GM18858 (cell line): ENCODE results near the gene PER3.

Experiments
- ATAC-seq: cut with Tn5 transposase; IDR thresholded peaks from one replicate; pipeline ENCODE4 v1.9.1; 2021; ENCODE audit not compliant: unreplicated experiment

Gene PER3

DNA sequence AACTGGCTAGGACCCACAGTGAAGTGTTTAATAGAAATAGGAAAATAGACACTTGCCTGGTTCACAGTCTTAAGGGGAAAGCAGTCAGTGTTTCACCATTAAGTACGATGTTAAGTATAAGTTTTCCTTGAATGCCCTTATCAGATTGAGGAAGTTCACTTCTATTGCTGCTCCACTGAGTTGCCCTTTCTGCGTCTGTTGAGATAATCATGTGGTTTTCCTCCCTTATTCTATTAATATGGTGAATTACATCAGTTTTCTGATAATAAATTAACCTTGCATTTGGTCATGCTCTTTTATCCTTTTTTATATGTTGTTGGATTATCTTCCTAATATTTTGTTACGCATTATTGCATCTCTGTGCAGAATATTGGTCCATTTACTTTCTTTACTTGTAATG, 47.4 kb downstream of the PER3 start:
- ATAC-seq = no peak

DNA sequence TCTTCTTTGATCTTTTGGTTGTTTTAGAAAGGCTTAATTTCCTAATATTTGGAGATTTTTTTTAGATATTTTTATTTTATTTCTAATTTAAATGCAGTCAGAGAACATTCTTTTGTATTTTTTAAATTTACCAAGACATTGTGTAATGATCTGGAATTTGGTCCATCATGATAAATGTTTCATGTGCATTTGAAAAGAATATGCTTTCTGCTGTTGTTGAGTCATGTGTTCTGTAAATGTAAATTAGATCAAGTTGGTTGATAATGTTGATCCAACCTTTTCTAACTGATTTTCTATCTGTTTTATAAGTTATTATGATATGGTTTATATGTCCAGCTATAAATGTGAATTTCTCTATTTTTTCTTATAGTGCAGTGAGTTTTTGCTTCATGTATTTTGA, 48.9 kb downstream of the PER3 start:
- no peak for ATAC-seq

DNA sequence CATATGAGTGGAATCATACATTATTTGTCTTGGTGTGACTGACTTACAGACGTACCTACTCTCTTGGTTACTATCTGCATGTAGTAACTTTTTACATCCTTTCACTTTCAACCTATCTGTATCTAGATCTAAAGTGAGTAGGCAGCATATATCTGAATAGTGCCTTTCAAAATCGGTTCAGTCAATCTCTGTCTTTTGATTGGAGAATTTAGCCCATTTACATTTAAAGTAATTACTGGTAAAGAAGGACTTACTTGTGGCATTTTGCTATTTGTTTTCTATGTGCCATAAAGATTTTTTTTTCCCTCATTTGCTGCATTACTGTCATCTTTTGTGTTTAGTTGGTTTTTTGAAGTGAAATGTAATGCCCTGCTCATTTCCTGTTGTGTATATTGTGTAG, 54.6 kb downstream of the PER3 start:
- no peak for ATAC-seq

DNA sequence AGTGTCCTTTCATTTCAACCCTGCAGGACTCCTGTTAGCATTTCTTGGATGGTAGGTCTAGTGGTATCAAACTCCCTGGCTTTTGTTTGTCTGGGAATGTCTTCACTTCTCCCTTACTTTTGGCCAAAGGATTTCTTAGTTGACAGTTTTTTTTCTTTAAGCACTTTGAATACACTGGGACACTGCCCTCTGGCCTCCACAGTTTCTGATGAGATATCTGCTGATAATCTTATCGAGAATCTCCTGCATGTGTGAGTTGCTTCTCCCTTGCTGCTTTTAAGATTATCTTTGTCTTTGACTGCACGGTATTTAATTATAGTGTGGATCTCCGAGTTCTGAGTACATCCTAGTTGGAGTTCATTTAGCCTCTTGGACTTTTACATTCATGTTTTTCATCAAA, 55.4 kb downstream of the PER3 start:
- no peak for ATAC-seq

DNA sequence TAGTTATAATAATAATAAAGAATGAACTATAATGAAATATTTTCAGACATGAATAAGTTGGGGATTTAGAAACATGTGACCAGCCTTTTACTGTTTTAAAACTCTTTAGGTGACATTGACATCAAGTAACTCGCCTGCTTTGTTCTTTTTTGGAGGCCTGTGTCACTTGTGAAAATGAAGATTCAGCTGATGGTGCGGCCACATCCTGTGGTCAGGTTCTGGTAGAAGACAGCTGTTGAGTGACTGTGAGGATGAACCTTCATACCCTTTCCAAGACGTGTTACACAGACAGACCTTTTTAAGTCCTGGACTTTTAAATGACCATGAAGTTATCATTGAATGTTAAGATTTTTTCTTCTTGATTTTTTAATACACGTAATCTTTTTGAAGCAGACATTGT, 58.4 kb downstream of the PER3 start:
- ATAC-seq = no peak

DNA sequence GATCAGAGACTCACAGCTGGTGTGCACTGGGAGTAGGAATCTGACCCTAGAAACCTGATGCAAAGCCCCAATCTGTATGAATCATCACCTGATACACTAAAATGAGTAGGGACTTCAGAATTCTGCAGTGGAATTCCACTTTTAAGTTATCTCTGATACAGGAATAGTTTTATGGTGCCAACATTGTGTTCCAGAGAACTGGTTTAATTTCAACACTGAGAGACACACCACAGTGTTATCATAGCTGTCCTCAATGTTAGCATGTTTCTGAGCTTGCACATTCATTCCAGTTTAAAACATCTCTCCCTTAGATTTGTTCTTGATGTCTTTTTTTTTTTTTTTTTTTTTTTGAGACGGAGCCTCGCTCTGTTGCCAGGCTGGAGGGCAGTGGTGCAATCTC, 61.7 kb downstream of the PER3 start:
- no peak for ATAC-seq

DNA sequence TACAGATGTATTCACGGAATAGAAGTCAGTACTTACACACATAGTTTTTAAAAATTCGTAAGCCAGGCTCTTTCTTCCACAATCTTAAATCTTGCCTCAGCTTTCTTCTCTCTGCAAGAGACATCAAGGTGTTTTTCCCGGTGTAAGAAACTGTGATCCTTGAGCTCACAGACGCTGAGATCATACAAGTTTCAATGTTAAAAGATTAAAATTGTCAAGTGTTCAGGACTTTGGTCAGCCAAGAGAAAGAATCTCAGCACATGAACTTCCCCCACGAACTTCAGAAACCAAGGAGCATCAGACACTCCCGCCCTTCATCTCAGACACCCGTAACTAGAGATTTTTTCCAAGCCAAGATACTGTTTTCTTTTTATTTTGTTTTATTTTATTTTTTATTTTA, 62.6 kb downstream of the PER3 start:
- ATAC-seq = no peak

DNA sequence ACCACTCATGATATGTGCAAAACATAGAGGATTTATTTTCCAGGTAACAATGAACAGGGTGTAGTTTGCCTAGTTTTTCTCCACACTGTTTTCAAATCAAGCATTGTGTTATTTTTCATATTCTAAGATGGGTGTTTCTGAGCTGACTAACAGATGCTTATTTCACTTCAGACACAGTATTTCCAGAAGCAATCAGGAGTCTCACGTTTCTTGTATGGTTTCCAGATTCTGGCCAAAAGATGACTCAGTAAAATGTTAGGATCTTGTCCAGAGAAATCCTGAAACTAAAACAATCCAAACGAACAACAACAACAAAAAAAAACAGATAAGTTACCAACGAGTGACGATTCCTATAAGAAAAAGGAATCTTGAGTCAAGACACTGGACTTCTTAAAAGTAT, 63.5 kb downstream of the PER3 start:
- no peak for ATAC-seq

DNA sequence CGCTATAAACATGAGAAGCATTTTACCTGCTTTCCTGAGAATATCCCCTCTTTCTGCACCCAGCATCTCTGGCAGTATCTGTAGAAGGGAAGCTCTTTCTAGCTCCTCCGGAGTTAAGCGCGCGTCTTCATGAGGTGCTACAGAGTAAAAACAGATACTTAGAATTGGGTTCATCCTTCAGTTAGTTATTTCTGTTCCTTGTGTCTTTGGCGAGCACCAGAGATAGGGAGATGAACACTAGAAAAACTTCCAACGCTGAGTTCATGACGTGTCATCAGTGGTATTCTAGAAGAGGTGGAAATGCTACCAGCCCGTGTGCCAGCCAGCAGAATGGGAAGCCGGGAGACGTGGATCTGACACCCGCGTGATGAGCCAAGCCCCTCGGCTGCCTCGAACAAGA, 66.7 kb downstream of the PER3 start:
- ATAC-seq = no peak

DNA sequence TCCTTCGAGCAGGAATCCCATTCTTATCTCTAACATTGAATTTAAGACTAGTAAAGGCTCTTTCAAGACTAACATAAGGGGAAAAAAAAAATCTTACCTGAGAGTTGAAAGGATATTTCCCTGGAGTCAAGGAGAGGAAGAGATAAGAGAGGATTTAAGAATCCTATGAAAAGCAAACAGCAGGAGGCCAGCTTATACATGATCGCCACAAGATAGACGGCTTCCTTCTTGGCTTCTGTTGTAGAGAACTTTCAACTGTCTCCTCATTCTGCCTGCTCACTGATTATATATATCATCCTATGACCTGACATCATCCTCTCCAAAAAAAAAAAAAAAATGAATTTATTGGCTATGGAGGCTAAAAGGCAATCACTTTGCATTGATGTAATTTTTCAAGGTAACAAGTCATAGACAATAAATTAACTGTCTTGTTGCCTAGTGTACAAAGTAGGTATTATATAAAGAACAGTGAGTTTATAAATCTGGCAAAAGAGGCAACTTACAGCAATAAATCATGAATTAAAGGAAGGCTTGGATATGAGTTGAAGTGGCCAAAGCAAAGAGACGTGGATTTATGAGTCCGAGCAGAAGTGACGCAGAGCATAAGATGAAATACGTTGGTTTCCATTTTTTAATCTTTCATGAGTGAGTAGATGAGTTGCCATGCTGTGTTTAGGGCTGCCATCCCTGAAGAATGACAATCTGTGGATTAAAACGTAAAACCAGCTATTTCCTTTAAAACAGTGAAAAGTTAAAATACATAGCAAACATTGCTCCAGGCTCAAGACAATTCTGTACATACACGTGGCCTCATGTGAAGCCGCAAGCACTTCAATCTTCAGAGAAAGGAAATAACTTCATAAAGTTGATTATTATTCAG, 69.0 kb downstream of the PER3 start, which contains the start of gene UTS2:
Gene UTS2, minus strand, starts transcription at position 262 of the 880 bp plus-strand sequence. Its CDS starts 62 bp downstream, at position 200.
- ATAC-seq = no peak

DNA sequence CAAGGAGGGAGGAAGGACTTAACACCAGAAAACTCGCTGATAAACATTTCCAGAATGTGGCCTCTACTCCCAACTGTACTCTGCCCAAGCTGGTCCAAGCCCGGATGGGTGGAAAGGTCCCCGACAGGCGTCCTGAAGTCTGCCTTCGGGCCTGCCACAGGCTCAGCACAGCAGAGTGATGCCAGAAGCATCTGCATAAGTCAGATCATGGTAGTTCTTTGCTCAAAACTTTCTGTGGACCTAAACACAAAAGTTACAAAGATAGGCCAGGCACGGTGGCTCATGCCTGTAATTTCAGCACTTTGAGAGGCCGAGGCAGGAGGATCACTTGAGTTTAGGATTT, 69.6 kb downstream of the PER3 start:
- ATAC-seq = no peak

DNA sequence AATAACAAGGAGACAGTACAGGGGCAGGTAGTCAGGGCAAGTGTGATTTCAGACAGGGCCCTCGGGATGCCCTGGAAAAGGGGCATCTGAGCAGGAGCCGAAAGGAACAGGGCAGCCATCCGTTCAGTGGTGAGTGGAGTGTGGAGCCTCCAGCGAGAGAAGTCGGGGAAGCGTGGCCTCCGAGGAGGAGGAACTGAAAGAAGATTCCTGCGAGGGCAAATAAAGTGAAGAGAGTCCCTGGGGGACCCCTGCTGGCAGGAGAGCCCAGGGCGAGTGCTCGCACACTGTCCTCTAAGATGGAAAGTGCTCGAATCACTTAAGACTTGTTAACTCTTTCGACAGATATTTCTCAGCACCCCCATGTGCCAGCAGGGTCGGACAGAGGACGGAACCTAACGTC, 72.3 kb downstream of the PER3 start:
- ATAC-seq = no peak

DNA sequence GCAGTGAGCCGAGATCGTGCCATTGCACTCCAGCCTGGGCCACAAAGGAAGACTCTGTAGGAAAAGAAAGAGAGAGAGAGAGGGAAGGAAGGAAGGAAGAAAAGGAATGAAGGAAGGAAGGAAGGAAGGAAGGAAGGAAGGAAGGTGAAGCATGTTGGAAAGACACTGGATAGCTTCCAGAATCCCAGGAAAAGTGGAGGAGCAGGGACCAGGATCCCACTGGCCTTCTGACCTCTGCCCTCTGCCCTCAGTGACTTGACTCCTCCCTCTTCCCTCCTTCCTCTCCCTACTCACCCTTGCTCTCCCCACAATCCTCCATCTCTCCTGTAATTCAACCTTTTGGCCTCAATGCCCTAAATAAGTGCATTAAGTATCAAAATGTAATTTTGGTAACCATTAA, 72.9 kb downstream of the PER3 start:
- ATAC-seq = no peak

DNA sequence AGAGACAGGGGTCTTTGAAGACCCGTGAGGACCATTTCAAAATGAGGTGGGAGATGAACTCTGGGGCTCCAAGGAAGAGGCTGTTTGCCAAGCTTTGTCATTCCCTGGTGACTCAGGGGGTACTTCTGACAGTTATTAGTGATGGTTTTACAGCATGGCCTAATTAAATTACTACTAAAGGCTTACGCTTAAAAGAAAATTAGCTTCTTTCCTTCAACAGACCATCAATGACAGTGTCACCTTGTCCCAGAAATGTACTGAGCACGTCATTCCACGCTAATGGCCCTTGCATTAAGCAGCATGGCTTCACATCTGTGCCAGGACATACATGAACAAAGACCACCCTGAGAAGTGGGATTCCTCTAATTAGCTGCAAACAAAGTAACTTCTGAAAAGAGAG, 73.9 kb downstream of the PER3 start:
- no peak for ATAC-seq

DNA sequence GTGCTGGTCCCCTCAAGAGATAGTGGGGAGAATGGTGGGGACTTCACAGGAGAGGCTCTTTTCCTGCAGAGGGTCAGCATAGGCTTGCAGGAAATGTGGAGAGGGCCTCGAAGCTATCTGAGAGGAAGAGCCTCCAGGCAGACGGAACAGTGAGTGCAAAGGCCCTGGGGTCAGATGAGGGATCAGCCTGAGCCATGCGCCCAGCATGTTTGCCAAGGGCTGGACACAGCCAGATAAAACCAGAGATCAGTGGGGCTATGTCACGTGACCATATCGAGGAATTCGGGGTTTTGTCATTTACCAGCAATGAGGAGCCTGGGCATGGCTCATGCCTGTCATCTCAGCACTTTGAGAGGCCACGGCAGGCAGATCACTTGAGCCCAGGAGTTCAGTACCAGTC, 75.3 kb downstream of the PER3 start:
- no peak for ATAC-seq

DNA sequence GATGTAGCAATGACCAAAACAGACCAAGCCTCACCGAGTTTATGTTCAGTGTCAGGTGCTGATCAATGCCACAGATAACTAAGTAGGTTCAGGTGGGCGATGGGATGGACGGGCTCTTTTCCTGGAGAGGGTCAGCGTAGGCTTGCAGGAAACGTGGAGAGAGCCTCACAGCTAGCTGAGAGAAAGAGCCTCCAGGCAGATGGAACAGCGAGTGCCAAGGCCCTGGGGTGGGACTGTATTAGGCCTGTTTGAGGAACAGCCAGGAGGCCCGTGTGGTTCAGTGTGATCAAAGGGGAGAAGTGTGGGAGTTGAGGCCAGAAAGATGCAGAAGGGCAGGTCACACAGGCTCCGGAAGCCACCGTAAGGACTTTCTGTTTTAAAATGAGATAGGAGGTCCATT, 76.0 kb downstream of the PER3 start:
- ATAC-seq = no peak

DNA sequence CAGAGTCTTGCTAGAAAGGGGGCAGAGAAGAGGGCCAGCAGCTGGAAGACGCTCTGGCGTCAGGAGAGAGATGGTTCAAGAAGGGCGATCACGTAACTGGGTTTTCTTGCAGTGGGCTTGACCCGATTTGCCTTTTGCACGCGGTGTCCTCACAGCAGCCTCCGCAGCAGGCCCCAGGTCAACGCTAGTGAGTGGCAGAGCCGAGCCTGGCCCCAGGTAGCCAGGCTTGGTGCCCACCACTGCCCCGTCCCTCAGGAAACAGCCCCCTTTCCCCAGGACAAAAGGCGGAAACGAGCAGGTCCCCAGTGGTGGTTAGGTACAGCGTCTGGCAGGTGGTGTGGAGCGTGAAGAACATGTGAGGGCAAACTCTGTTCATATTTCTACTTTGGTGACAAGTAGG, 77.4 kb downstream of the PER3 start:
- ATAC-seq = no peak

DNA sequence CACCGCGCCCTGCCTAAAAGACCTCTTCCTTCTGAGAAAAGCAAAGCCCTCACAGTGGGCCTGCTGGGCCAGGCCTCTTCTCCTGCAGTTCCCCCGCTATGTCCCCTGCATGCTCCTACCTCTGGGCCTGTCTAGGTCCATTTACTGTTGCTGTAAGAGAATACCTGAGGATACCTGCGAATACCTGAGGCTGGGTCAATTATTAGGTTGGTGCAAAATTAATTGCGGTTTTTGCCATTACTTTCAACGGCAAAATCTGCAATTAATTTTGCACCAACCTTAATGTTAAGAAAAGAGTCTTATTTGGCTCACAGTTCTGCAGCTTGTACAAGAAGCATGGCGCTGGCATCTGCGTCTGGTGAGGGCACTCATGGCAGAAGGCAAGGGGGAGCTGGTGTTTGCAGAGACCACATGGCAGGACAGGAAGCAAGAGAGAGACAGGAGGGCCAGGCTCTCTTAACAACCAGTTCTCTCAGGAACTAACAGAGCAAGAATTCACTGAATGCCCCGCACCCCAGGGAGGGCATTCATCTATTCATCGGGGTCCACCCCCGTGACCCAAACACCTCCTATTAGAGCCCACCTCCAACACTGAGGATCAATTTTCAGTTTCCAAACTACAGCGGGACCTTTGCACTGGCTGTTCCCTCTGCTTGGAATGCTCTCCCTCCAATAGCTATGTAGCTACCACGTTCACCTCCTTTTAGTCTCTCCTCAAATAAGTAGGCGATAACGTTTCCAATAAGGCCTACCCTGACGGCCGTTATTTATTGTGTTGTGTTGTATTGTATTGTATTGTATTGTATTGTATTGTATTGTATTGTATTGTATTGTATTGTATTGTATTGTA, 78.3 kb downstream of the PER3 start:
- no peak for ATAC-seq

DNA sequence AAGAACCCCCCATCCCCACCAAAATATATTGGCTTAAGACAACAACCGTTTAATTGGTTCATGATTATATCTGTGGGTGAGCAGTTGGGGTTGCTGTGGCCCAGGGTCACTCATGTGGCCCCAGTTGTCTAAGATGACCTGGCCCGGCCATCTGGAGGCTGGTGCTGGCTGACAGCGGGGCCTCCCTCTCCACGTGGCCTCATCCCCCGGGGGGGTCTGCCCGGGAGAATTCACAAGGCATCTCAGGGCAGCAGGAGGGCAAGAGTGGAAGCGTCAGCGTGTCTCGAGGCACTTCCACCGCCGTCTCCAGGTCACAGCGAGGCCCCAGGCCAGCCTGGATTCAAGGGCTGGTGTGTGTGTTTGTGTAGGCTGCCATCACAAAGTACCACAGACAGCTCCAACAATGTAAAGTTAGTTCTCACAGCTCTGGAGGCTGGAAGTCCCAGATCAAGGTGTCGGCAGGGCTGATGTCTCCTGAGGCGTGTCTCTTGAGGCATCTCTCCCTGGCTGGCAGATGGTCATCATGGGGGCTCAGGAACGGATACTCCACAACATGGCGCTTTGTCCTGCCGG, 79.8 kb downstream of the PER3 start:
- no peak for ATAC-seq

DNA sequence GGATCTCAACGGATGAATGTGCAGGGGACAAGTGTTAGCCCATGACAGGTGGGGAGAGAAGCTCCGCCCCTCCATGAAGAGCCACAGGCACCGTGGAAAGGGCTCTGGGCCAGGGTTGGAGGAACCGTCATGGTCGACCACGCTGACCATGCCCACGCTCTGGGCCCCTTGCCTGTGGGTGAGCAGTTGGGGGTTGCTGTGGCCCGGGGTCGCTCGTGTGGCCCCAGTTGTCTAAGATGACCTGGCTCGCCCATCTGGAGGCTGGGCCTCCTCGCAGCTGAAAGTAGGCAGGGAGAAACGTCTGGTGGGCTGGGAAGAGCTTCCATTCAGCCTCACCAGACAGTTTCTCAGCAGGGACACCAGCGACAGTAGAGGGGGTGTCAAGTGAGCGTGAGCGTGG, 81.9 kb downstream of the PER3 start:
- ATAC-seq = no peak

DNA sequence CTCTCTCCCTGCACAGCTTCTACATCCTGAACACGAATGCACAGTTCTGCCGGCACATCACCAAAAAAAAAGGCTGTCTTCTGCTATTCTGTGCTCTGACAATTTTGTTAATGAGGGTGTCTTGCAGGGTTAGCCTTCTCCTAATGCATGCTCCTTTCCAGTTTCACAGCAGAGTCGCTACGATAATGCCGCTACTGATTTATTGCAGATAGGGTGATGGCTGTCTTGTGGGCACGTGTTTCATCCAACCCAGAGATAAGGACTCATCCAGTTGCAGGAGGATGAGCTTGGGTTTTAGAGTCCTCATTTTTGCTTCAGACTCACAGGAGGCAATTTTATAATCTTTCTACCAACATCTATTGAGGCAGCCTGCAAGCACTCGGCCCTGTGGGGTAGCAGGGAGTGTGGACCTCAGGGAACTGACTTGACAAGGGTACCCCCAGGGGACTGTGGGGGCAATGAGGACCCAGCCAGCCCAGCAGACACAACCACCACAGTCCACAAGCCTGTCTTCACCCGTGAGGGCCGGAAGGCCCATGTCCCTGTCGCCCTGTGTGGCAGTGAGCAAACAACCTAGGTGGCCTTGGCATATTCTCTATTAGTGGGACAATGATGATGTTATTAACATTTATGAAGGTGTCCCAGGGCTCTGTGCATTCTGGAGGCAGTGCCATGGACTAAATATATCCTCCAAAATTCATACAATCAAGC, 84.1 kb downstream of the PER3 start:
- no peak for ATAC-seq
